ENCODE results near the gene USP24. TPM values are rescaled to one million over a fixed set of nuclear protein-coding genes. Genes with fewer than 3 reads are reported as not detected.

The USP24 gene
- polyA plus RNA-seq, 1 donor (not counting 4 experiments of a cell fraction or from before 2014, with no cell fraction given) = 22.5 TPM

- H3K27ac ChIP-seq (ENCODE audit: control insufficient read depth, insufficient read depth, low read length) = no peak overlapping the region
- no peaks in the 10 kb centered on the region for H4K20me1 ChIP-seq (ENCODE audit: control insufficient read depth, extremely low read depth, insufficient read depth, low read length)
- no peak overlapping the region for H3K9ac ChIP-seq (ENCODE audit: control insufficient read depth, extremely low read depth, insufficient read depth, low read length)
- dilution Hi-C loops (cut with MboI; ENCODE audit: extremely low pct_ligation_motif_present, low sequenced_read_pairs) = no loop called here
- no peaks in the 10 kb centered on the region for H3K27me3 ChIP-seq (ENCODE audit: control insufficient read depth, extremely low read depth, insufficient read depth, low read length)
- no peak for FAIRE-seq
- H3K36me3 ChIP-seq (ENCODE audit: control insufficient read depth in 2 of 2, extremely low read depth in 1 of 2, insufficient read depth in 2 of 2, low read length in 2 of 2) = no peaks in the 10 kb centered on the region
- H3K9me1 ChIP-seq (ENCODE audit: control insufficient read depth, extremely low read depth, insufficient read depth, low read length) = no peaks in the 10 kb centered on the region
- no peak overlapping the region for H3K4me3 ChIP-seq (ENCODE audit: control insufficient read depth in 2 of 3, extremely low read depth in 1 of 3, insufficient read depth in 2 of 3, low read depth in 1 of 3, low read length in 3 of 3)
- H3K4me1 ChIP-seq (ENCODE audit: control insufficient read depth, extremely low read depth, insufficient read depth, low read length) = peaks cover 10% of the 10 kb centered on the region
- no peak for TF ChIP-seq CTCF (optimal IDR thresholded peaks at IDR 0.05 in 1 of 3, IDR thresholded peaks at IDR 0.05 in 1 of 3, conservative IDR thresholded peaks at IDR 0.05 in 1 of 3; ENCODE audit: extremely low read depth in 1 of 3, insufficient read depth in 2 of 3, low read length in 3 of 3)
- TF ChIP-seq EZH2 (IDR thresholded peaks at IDR 0.05; ENCODE audit: low read length) = no peak
- H3K4me2 ChIP-seq (ENCODE audit: control insufficient read depth, extremely low read depth, insufficient read depth, low read depth, low read length) = no peak overlapping the region
- no peak for DNase-seq (ENCODE audit: low read depth, low spot score)
- no peaks in the 10 kb centered on the region for H3K79me2 ChIP-seq (ENCODE audit: control insufficient read depth, insufficient read depth, low read length)
- no peak overlapping the region for H2AFZ ChIP-seq (ENCODE audit: control insufficient read depth, low read length)
- no peaks in the 10 kb centered on the region for H3K9me3 ChIP-seq (ENCODE audit: control insufficient read depth, low read depth, low read length)
Observed at GRCh38 chr1:55249646-55250398, 34.7 kb upstream of the USP24 start.

GRCh38 chr1:55246896-55247295 is 31.7 kb upstream of the USP24 start:
- Histone ChIP-seq H3K27me3 (ENCODE audit: control insufficient read depth, extremely low read depth, insufficient read depth, low read length) (no peaks in the 10 kb centered on the region), H3K4me2 (ENCODE audit: control insufficient read depth, extremely low read depth, insufficient read depth, low read depth, low read length) (no peak overlapping the region), H3K27ac (ENCODE audit: control insufficient read depth, insufficient read depth, low read length) (no peak overlapping the region), H3K4me1 (ENCODE audit: control insufficient read depth, extremely low read depth, insufficient read depth, low read length) (peaks cover 10% of the 10 kb centered on the region), H3K36me3 (ENCODE audit: control insufficient read depth in 2 of 2, extremely low read depth in 1 of 2, insufficient read depth in 2 of 2, low read length in 2 of 2) (no peaks in the 10 kb centered on the region), H3K9me3 (ENCODE audit: control insufficient read depth, low read depth, low read length) (no peaks in the 10 kb centered on the region), H2AFZ (ENCODE audit: control insufficient read depth, low read length) (no peak overlapping the region), H3K79me2 (ENCODE audit: control insufficient read depth, insufficient read depth, low read length) (no peaks in the 10 kb centered on the region), H4K20me1 (ENCODE audit: control insufficient read depth, extremely low read depth, insufficient read depth, low read length) (no peaks in the 10 kb centered on the region), H3K9me1 (ENCODE audit: control insufficient read depth, extremely low read depth, insufficient read depth, low read length) (no peaks in the 10 kb centered on the region), H3K9ac (ENCODE audit: control insufficient read depth, extremely low read depth, insufficient read depth, low read length) (no peak overlapping the region), H3K4me3 (ENCODE audit: control insufficient read depth in 2 of 3, extremely low read depth in 1 of 3, insufficient read depth in 2 of 3, low read depth in 1 of 3, low read length in 3 of 3) (no peak overlapping the region)
- FAIRE-seq (no peak), DNase-seq (ENCODE audit: low read depth, low spot score) (no peak)
- TF ChIP-seq CTCF (optimal IDR thresholded peaks at IDR 0.05 in 1 of 3, IDR thresholded peaks at IDR 0.05 in 1 of 3, conservative IDR thresholded peaks at IDR 0.05 in 1 of 3; ENCODE audit: extremely low read depth in 1 of 3, insufficient read depth in 2 of 3, low read length in 3 of 3) (no peak), EZH2 (IDR thresholded peaks at IDR 0.05; ENCODE audit: low read length) (no peak)
- dilution Hi-C loops (cut with MboI; ENCODE audit: extremely low pct_ligation_motif_present, low sequenced_read_pairs) = no loop called here

Measured in keratinocyte (primary cell).